Measurements from ENCODE around the gene SYT14. TPM values are rescaled to one million over a fixed set of nuclear protein-coding genes. Genes with fewer than 3 reads are reported as not detected.
"Not testable (repeated sequence)": the region's sequence is repeated elsewhere in the genome, so short reads cannot be mapped to it uniquely, and the experiment has no call there.

The SYT14 gene
- total RNA-seq, 2 donors from 2014 or later, result not detected

DNA sequence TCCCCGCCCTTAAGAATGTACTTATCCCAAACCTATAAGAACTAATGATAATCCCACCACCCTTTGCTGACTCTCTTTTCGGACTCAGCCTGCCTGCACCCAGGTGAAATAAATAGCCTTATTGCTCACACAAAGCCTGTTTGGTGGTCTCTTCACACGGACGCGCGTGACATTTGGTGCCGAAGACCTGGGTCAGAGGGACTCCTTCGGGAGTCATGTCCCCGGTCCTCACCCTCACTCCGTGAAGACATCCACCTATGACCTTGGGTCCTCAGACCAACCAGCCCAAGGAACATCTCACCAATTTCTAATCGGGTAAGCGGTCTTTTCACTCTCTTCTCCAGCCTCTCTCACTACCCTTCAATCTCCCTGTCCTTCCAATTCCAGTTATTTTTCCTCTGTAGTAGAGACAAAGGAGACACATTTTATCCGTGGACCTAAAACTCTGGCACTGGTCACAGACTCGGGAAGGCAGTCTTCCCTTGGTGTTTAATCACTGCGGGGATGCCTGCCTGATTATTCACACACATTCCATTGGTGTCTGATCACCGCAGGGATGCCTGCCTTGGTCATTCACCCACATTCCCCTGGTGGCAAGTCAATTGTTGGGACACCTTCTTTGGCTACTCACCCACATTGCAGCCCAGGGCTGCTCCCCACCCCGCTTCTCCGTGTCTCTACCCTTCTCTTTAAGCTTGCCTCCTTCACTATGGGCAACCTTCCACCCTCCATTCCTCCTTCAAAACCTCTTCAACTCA lies 250.0 kb downstream of the SYT14 start:
- ATAC-seq; H3K4me3 Mint-ChIP-seq; H3K27me3 Mint-ChIP-seq; H3K9me3 Mint-ChIP-seq; H3K4me1 Mint-ChIP-seq (ENCODE audit: low read depth in 2 of 2); H3K36me3 Mint-ChIP-seq; H3K27ac Mint-ChIP-seq; DNase-seq (ENCODE audit: low spot score): not testable (repeated sequence)

DNA sequence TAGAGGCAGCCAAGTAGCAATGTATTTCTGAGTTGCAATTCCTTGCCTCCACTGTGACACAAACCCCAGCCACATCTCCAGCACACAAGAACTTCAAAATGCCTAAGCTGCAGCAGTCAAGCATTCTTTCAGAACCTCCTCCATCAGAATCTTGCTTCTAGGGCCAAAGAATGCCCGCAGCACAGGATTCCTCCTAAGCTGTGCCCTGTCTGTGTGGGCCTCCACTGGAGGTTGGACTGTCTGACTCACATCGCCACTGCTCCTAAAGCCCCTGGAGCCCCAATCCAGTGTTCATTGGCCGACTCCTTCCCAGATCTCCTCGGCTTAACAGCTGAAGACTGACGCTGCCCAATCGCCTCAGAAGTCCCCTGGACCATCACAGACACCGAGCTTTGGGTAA lies 251.4 kb downstream of the SYT14 start:
- no peaks in the 10 kb centered on the region for H3K4me1 Mint-ChIP-seq (ENCODE audit: low read depth in 2 of 2)
- no peaks in the 10 kb centered on the region for H3K36me3 Mint-ChIP-seq
- no peak overlapping the region for H3K4me3 Mint-ChIP-seq
- DNase-seq (ENCODE audit: low spot score) (no peak), ATAC-seq (no peak)
- no peaks in the 10 kb centered on the region for H3K9me3 Mint-ChIP-seq
- H3K27ac Mint-ChIP-seq, result no peak overlapping the region
- H3K27me3 Mint-ChIP-seq, result no peaks in the 10 kb centered on the region

DNA sequence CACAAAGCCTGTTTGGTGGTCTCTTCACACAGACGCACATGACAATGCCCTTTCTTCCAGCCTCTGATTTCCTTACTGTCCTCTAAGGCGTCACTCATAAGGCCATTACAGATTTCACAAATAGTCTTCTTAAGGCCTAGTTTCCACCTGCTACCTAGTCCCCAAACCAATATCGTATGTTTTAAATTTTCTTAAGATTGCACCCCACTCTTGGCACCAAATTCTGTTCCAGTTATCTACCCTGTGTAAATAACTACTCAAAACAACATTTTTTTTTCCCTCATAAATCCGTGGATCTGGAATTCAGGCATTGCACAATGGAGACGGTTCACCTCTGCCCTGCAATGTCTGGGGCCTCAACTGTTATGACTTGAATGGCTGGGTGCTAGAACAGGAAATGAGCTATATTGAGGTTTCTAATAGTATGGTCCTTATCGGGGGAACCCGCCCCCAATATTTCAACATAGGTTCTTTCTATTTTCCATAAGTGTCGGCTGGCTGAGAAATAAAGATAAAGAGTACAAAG lies 257.7 kb downstream of the SYT14 start:
- Mint-ChIP-seq H3K36me3 (no peaks in the 10 kb centered on the region), H3K27ac (no peak overlapping the region), H3K9me3 (no peaks in the 10 kb centered on the region), H3K4me1 (ENCODE audit: low read depth in 2 of 2) (no peaks in the 10 kb centered on the region), H3K27me3 (peaks cover 0 to 1% of the 10 kb centered on the region in 2 donors), H3K4me3 (no peak overlapping the region)
- ATAC-seq, result no peak
- no peak for DNase-seq (ENCODE audit: low spot score)

DNA sequence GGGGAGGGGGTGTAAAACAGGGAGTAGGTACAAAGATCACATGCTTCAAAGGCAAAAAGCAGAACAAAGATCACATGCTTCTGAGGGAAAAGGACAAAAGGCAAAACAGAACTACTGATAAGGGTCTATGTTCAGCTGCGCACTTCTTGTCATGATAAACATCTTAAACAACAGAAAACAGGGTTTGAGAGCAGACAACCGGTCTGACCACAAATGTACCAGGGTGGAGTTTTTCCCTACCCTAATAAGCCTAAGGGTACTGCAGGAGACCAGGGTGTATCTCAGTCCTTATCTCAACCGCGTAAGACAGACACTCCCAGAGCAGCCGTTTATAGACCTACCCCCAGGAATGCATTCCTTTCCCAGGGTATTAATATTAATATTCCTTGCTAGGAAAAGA lies 258.2 kb downstream of the SYT14 start:
- not testable (repeated sequence) for H3K4me1 Mint-ChIP-seq (ENCODE audit: low read depth in 2 of 2); H3K9me3 Mint-ChIP-seq; H3K36me3 Mint-ChIP-seq; DNase-seq (ENCODE audit: low spot score); H3K4me3 Mint-ChIP-seq; H3K27me3 Mint-ChIP-seq; ATAC-seq; H3K27ac Mint-ChIP-seq

DNA sequence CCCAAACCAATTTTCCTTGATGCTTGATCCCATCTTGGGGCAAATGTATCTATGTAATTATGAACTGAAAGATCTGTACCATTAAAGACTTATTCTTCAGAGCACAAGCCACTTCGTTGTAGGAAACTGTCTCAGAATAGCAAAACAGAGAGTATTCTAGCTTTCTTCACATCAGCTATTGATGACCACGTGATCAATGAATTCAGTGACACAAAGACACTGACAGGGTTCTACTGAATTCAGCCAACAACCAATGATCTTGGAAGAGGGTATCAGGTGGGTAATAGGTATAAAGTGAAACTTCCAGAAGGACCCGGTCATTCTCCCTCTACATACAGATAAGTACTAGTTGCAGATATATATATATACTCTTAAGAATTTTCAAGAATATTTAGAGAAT lies 260.8 kb downstream of the SYT14 start:
- Mint-ChIP-seq H3K4me3 (no peak overlapping the region), H3K4me1 (ENCODE audit: low read depth in 2 of 2) (no peaks in the 10 kb centered on the region), H3K27me3 (peaks cover 2 to 9% of the 10 kb centered on the region in 2 donors), H3K9me3 (no peaks in the 10 kb centered on the region), H3K27ac (no peak overlapping the region), H3K36me3 (no peaks in the 10 kb centered on the region)
- ATAC-seq, result no peak
- no peak for DNase-seq (ENCODE audit: low spot score)

DNA sequence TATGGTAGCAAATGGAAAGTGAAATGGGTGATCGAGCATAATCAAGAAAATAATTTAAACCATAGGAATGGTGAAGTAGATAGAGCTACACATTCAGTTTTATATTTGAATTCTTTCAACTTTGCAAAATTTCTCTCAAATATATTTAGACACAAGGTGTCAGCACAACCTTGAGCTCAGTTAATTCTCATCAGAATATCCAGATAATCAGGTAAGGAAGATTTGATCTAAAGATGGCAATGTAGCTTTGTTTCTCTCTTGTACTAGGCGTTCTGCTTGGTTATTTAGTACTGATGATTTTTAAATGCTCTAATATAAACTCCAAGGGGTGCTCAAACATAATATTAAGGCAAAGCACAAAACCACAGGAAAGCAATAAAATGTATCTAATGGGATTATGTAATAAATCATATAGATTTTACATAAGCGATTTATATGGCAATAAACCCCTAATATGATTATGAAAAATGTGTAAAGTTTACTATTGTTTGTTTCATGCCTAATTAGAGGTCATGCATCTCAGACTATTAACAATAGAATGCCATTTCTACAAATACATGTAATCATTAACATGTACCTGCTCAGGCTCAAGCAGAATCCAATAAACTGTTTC lies 262.2 kb downstream of the SYT14 start:
- Mint-ChIP-seq H3K27me3 (peaks cover 2 to 9% of the 10 kb centered on the region in 2 donors), H3K4me1 (ENCODE audit: low read depth in 2 of 2) (no peaks in the 10 kb centered on the region), H3K4me3 (no peak overlapping the region), H3K27ac (no peak overlapping the region), H3K9me3 (no peaks in the 10 kb centered on the region), H3K36me3 (no peaks in the 10 kb centered on the region)
- ATAC-seq, result no peak
- DNase-seq (ENCODE audit: low spot score), result no peak

DNA sequence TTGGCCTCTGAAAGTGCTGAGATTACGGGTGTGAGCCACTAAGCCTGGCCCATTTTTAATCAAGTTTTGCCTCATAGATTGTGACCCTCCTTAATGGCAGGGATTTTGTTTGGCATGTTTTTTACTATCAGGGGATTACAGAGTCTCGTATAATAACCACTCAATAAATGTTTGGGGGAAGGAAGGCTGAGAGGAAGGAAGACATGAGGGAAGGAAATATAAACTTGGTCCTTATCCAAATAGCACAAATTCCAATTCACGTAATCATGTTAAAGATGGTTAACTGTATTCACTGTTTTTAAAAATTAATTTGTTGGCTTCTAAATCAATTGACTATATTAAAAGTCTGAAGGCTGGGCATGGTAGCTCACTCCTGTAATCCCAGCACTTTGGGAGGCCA lies 263.7 kb downstream of the SYT14 start:
- Mint-ChIP-seq H3K4me3 (no peak overlapping the region), H3K36me3 (no peaks in the 10 kb centered on the region), H3K27ac (no peak overlapping the region), H3K27me3 (peaks cover 2 to 9% of the 10 kb centered on the region in 2 donors), H3K4me1 (ENCODE audit: low read depth in 2 of 2) (no peaks in the 10 kb centered on the region), H3K9me3 (no peaks in the 10 kb centered on the region)
- DNase-seq (ENCODE audit: low spot score) (no peak), ATAC-seq (no peak)

DNA sequence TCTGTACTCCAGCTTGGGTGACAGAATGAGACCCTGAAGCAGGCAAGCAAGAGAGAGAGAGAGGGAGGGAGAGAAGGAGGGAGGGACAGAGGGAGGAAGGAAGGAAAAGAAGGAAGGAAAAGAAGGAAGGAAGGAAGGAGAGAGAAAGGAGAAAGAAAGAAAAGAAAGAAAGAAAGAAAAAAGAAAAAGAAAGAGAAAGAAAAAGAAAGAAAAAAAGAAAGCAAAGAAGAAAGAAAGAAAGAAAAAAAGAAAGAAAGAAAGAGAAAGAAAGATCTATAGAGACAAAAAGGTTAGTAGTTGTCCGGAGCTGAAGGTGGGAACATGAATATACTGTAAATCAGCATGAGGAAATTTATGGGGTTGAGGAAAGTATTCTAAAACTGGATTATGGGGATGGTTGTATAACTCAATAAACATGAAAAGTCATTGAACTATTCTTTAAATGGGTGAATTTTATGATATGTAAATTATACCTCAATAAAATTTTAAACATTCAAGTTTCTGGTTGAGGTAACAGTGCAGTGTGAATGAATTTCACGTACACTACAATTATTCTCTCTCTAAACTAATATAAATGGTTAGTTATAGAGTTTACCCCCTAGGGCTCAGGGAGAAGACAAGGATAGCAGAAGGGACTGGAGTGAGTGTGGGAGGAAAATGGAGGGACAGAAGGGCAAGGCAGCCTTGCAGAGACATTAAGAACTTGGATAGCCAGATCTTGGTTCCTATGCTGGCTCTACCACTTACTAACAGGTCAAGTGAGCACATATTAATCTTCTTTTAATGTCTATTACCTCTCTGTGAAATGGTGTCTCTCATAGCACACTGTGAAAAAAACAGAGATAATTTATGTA lies 269.8 kb downstream of the SYT14 start:
- H3K4me3 Mint-ChIP-seq, result no peak overlapping the region
- no peaks in the 10 kb centered on the region for H3K9me3 Mint-ChIP-seq
- DNase-seq (ENCODE audit: low spot score), result no peak
- H3K27me3 Mint-ChIP-seq, result peaks cover 0 to 14% of the 10 kb centered on the region in 2 donors
- H3K27ac Mint-ChIP-seq, result no peak overlapping the region
- no peak for ATAC-seq
- no peaks in the 10 kb centered on the region for H3K4me1 Mint-ChIP-seq (ENCODE audit: low read depth in 2 of 2)
- no peaks in the 10 kb centered on the region for H3K36me3 Mint-ChIP-seq

DNA sequence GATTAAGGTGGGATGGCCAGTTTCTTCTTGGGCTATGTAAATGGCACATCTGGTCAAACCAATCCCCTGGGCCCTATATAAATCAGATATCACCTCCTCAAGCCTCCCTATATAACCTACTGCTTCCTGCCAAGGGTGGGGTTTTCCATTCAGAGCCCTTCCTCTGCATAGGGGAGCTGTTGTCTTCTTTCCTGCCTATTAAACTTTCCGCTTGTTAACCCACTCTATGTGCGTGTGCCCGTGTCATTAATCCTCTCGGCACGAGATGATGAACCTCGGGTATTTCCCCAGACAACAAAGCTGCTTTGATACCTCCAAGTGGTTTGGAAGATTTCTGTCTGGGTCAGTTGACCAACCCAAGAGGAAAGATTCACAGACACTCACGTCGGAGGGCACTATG lies 275.3 kb downstream of the SYT14 start:
- no peaks in the 10 kb centered on the region for H3K36me3 Mint-ChIP-seq

DNA sequence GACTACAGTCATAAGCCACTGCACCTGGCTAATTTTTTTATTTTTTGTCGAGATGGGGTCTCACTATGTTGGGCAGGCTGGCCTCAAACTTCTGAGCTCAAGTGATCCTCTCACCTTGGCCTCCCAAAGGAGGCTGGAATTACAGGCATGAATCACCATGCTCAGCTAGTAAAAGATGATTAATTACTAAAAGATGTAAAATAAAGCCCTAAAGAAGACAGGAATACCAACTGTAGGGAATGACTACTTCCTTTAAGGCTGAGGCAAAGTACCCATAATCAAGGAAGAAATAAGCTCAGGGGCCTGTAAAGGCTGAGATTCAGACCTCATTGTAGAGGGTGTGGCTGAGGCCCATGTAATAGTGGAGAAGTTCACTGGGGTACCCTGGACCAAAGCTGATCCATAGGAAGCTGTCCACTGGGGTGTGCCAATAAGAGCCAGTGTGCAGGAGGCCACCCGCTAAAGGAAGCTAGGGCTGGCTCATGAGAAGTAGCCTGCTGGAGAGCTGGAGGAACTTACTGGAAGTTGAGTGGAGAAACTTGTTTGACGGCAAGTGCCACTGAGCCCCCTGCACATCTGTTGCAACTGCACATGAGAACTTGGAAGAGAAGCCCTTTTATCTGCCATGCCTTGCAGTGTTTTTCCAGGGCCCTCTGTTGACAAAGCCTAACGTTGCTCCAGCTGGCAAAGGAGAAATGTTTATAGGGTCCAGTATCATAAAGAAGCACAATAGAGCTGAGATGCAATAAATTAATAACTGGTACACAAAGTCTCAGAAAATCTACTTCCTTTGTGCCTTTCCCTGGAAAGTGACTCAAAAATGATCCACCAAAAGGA lies 276.8 kb downstream of the SYT14 start:
- Mint-ChIP-seq H3K27me3 (peaks cover 23% of the 10 kb centered on the region in 2 donors), H3K36me3 (no peaks in the 10 kb centered on the region), H3K4me3 (no peak overlapping the region), H3K4me1 (ENCODE audit: low read depth in 2 of 2) (no peaks in the 10 kb centered on the region), H3K9me3 (peaks cover 4% of the 10 kb centered on the region), H3K27ac (no peak overlapping the region)
- DNase-seq (ENCODE audit: low spot score) (no peak), ATAC-seq (no peak)

More for the DNA sequence above, 275.3 kb downstream of the SYT14 start:
- no peak overlapping the region for H3K27ac Mint-ChIP-seq
- ATAC-seq, result no peak
- peaks cover 23 to 28% of the 10 kb centered on the region in 2 donors for H3K27me3 Mint-ChIP-seq
- no peak overlapping the region for H3K4me3 Mint-ChIP-seq
- peaks cover 4% of the 10 kb centered on the region for H3K9me3 Mint-ChIP-seq
- DNase-seq (ENCODE audit: low spot score), result no peak
- H3K4me1 Mint-ChIP-seq (ENCODE audit: low read depth in 2 of 2), result no peaks in the 10 kb centered on the region

DNA sequence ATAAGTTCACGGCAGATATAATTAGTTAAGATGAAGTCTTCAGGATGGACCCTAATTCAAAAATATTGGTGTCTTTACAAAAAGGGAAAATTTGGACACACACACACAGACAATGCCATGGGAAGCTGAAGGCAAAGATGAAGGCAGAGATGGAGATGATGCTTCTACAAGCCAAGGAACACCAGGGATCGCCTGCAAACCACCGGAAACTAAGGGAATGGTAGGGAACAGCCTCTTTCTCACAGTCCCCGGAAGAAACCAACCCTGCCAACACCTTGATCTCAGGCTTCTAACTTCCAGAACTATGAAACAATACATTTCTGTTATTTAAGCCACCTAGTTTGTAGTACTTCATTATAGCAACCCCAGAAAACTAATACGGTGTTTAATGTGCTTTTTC lies 279.5 kb downstream of the SYT14 start:
- Mint-ChIP-seq H3K36me3 (no peaks in the 10 kb centered on the region), H3K27me3 (peaks cover 18 to 33% of the 10 kb centered on the region in 2 donors), H3K4me1 (ENCODE audit: low read depth in 2 of 2) (no peaks in the 10 kb centered on the region), H3K27ac (no peak overlapping the region), H3K4me3 (no peak overlapping the region), H3K9me3 (peaks cover 4% of the 10 kb centered on the region)
- ATAC-seq, result no peak
- no peak for DNase-seq (ENCODE audit: low spot score)

DNA sequence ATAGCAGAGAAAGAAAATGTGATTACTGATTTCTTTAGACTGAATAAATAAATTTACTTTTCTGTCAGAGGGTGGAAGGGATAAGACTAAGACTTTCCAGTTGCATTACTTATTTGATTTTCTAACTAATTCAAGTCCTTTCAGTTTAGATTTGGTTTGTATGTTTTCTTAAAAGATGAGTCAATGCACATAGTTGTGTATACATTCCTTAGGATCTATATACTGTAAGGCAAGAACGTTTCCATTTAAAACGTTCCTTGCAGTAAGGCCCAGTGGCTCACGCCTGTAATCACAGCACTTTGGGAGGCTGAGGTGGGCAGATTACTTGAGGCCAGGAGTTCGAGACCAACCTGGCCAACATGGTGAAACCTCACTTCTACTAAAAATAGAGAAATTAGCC lies 280.0 kb downstream of the SYT14 start:
- Mint-ChIP-seq H3K27ac (no peak overlapping the region), H3K27me3 (peaks cover 22 to 33% of the 10 kb centered on the region in 2 donors), H3K4me3 (no peak overlapping the region), H3K4me1 (ENCODE audit: low read depth in 2 of 2) (no peaks in the 10 kb centered on the region), H3K36me3 (no peaks in the 10 kb centered on the region), H3K9me3 (peaks cover 4% of the 10 kb centered on the region)
- DNase-seq (ENCODE audit: low spot score) (no peak), ATAC-seq (no peak)

Measured in natural killer cell treated with Interleukin-12 subunit alpha and Interleukin-12 subunit beta and Interleukin-15 and Interleukin-18, amount 100 ng/mL, for 72 hours (primary cell).